Caco-2 (cell line): ENCODE data around the gene IGFBP3. TPM values are rescaled to one million over a fixed set of nuclear protein-coding genes. Genes with fewer than 3 reads are reported as not detected.

Experiments used
- BruUV-seq: library from RNA; stranded (reverse); fragments of 400-500 nt; replicated peaks from 2 replicates; lab custom pipeline; 2021; lab: Mats Ljungman, UMichigan
- CTCF ChIA-PET: fragments of 300-600 bp; sonication (Branson Sonifier 250); formaldehyde crosslinking; loops from one replicate; lab custom pipeline; 2022; ENCODE audit warnings: antibody characterized with exemption; lab: Charles Lee
- POLR2A ChIA-PET: fragments of 300-600 bp; sonication (Branson Sonifier 250); formaldehyde crosslinking; loops from one replicate; lab custom pipeline; 2022; ENCODE audit warnings: antibody characterized with exemption; lab: Charles Lee
- DNase-seq, 2 experiments: peaks; one replicate each; pipeline versions ENCODE4 v3.0.0 to v3.0.0-alpha.2; 2020 to 2022
- H3K27me3 ChIP-seq: replicated peaks from 2 replicates; pipeline ENCODE4 v1.6.0; 2011; ENCODE audit warnings: low read length; ENCODE audit not compliant: control insufficient read depth, insufficient read depth
- H3K36me3 ChIP-seq: 2 replicates; pipeline ENCODE4 v1.5.1; 2011; ENCODE audit warnings: low read length; ENCODE audit not compliant: control insufficient read depth, insufficient read depth
- H3K4me1 ChIP-seq: fragments of 250-450 bp; sonication (Bioruptor Pico); 2 replicates; pipeline ENCODE4 v1.5.1; 2020; ENCODE audit warnings: mild to moderate bottlenecking
- H3K4me3 ChIP-seq: 2 replicates; pipeline ENCODE4 v1.5.1; 2011; ENCODE audit warnings: low read depth, mild to moderate bottlenecking, control low read depth, low read length
- H3K9me3 ChIP-seq: fragments of 250-450 bp; sonication (Bioruptor Pico); 2 replicates; pipeline ENCODE4 v1.5.1; 2020; ENCODE audit warnings: mild to moderate bottlenecking, moderate library complexity
- H3K27ac Mint-ChIP-seq: one replicate; pipeline ENCODE4 v1.8.0; 2022; ENCODE audit warnings: mixed read lengths; ENCODE audit not compliant: unreplicated experiment
- H3K27me3 Mint-ChIP-seq: one replicate; pipeline ENCODE4 v1.8.0; 2022; ENCODE audit warnings: mixed read lengths; ENCODE audit not compliant: insufficient read depth, unreplicated experiment
- H3K36me3 Mint-ChIP-seq: one replicate; pipeline ENCODE4 v1.8.0; 2022; ENCODE audit warnings: mild to moderate bottlenecking, mixed read lengths; ENCODE audit not compliant: insufficient read depth, unreplicated experiment
- H3K4me1 Mint-ChIP-seq: one replicate; pipeline ENCODE4 v1.8.0; 2022; ENCODE audit warnings: low read depth, mixed read lengths; ENCODE audit not compliant: unreplicated experiment
- H3K4me3 Mint-ChIP-seq: one replicate; pipeline ENCODE4 v1.8.0; 2022; ENCODE audit warnings: mild to moderate bottlenecking, moderate library complexity, mixed read lengths; ENCODE audit not compliant: unreplicated experiment
- H3K9me3 Mint-ChIP-seq: one replicate; pipeline ENCODE4 v1.8.0; 2022; ENCODE audit warnings: mixed read lengths; ENCODE audit not compliant: unreplicated experiment
- CTCF ChIP-seq, 2 experiments: fragments of 200-600 bp in 1 of 2; IDR thresholded peaks; 1 replicate in 1 of 2; 2 replicates in 1 of 2; pipeline versions ENCODE4 v1.5.1 to v1.8.0; 2011 to 2022; ENCODE audit warnings: antibody characterized with exemption in 1 of 2, control low read depth in 1 of 2, inconsistent platforms in 1 of 2, low read depth in 1 of 2, low read length in 1 of 2, mild to moderate bottlenecking in 1 of 2, moderate library complexity in 1 of 2; ENCODE audit not compliant: insufficient read depth in 1 of 2, severe bottlenecking in 1 of 2, unreplicated experiment in 1 of 2
- intact Hi-C: fragments of 100-400 bp; cut with micrococcal nuclease; formaldehyde crosslinking; loops from one replicate; pipeline ENCODE4 v1.10.0; 2022; ENCODE audit not compliant: unreplicated experiment
- total RNA-seq: library from RNA; stranded (reverse); gene quantifications from 2 replicates; pipeline ENCODE4 v1.2.3, GENCODE V29; 2022

Gene IGFBP3
- total RNA-seq, 1 experiment from 2014 or later = 0.79 TPM

GRCh38 chr7:45886931-45887667 is 34.0 kb downstream of the IGFBP3 start:
- TF ChIP-seq CTCF (IDR thresholded peaks at IDR 0.05; ENCODE audit: insufficient read depth in 1 of 2, low read depth in 1 of 2, low read length in 1 of 2, severe bottlenecking in 1 of 2, unreplicated experiment in 1 of 2) = no peak
- Histone ChIP-seq H3K4me3 (no peak overlapping the region), H3K27me3 (no peaks in the 10 kb centered on the region; the same call in 1 of the 2 replicates), H3K4me1 (no peaks in the 10 kb centered on the region), H3K9me3 (no peaks in the 10 kb centered on the region), H3K36me3 (no peaks in the 10 kb centered on the region)
- H3K4me3 Mint-ChIP-seq = no peak overlapping the region
- intact Hi-C loops = no loop called here
- peaks cover 31% of the 10 kb centered on the region for H3K27me3 Mint-ChIP-seq
- no TSS peak for BruUV-seq
- DNase-seq = no peak
- H3K9me3 Mint-ChIP-seq = no peaks in the 10 kb centered on the region
- CTCF ChIA-PET = no interaction called here
- H3K4me1 Mint-ChIP-seq = no peaks in the 10 kb centered on the region
- no peaks in the 10 kb centered on the region for H3K36me3 Mint-ChIP-seq
- POLR2A ChIA-PET = no interaction called here
- H3K27ac Mint-ChIP-seq = no peak overlapping the region

GRCh38 chr7:45885264-45885882 is 35.7 kb downstream of the IGFBP3 start:
- Mint-ChIP-seq H3K36me3 (no peaks in the 10 kb centered on the region), H3K27me3 (peaks cover 31% of the 10 kb centered on the region), H3K27ac (no peak overlapping the region), H3K9me3 (no peaks in the 10 kb centered on the region), H3K4me3 (no peak overlapping the region), H3K4me1 (no peaks in the 10 kb centered on the region)
- BruUV-seq = no TSS peak
- no peaks in the 10 kb centered on the region for H3K9me3 ChIP-seq
- CTCF ChIA-PET = no interaction called here
- H3K4me1 ChIP-seq = no peaks in the 10 kb centered on the region
- no peaks in the 10 kb centered on the region for H3K36me3 ChIP-seq
- no peak overlapping the region for H3K4me3 ChIP-seq
- POLR2A ChIA-PET = no interaction called here
- H3K27me3 ChIP-seq = no peaks in the 10 kb centered on the region; the same call in 1 of the 2 replicates
- DNase-seq = no peak
- intact Hi-C loops = no loop called here
- TF ChIP-seq CTCF (IDR thresholded peaks at IDR 0.05; ENCODE audit: insufficient read depth in 1 of 2, low read depth in 1 of 2, low read length in 1 of 2, severe bottlenecking in 1 of 2, unreplicated experiment in 1 of 2) = no peak

GRCh38 chr7:45884136-45884535 is 36.9 kb downstream of the IGFBP3 start:
- H3K4me1 Mint-ChIP-seq = no peaks in the 10 kb centered on the region
- no peaks in the 10 kb centered on the region for H3K9me3 Mint-ChIP-seq
- Histone ChIP-seq H3K4me3 (no peak overlapping the region), H3K9me3 (no peaks in the 10 kb centered on the region), H3K27me3 (no peaks in the 10 kb centered on the region; the same call in 1 of the 2 replicates), H3K4me1 (no peaks in the 10 kb centered on the region), H3K36me3 (no peaks in the 10 kb centered on the region)
- no peak overlapping the region for H3K4me3 Mint-ChIP-seq
- ChIA-PET CTCF (no interaction called here), POLR2A (no interaction called here)
- BruUV-seq = no TSS peak
- no peak overlapping the region for H3K27ac Mint-ChIP-seq
- TF ChIP-seq CTCF (IDR thresholded peaks at IDR 0.05; ENCODE audit: insufficient read depth in 1 of 2, low read depth in 1 of 2, low read length in 1 of 2, severe bottlenecking in 1 of 2, unreplicated experiment in 1 of 2) = no peak
- intact Hi-C loops = no loop called here
- no peak for DNase-seq
- peaks cover 24% of the 10 kb centered on the region for H3K27me3 Mint-ChIP-seq
- H3K36me3 Mint-ChIP-seq = no peaks in the 10 kb centered on the region
